ENCODE results near the gene KLHL21.
"Not testable (repeated sequence)": the region's sequence is repeated elsewhere in the genome, so short reads cannot be mapped to it uniquely, and the experiment has no call there.

Gene KLHL21

DNA sequence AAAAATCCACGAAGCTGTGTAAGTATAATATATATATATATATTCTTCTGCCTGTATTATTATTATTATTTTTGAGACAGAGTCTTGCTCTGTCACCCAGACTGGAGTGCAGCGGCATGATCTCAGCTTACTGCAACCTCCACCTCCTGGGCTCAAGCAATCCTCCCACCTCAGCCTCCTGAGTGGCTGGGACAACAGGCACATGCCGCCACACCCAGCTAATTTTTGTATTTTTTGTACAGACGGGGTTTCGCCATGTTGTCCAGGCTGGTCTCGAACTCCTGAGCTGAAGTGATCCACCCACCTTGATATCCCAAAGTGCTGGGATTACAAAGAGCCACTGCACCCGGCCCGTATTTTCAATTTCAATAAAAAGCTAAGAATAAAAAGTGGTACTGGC lies 2.7 kb downstream of the KLHL21 start:
- not testable (repeated sequence) for DNase-seq (ENCODE audit: low read depth, low spot score)

DNA sequence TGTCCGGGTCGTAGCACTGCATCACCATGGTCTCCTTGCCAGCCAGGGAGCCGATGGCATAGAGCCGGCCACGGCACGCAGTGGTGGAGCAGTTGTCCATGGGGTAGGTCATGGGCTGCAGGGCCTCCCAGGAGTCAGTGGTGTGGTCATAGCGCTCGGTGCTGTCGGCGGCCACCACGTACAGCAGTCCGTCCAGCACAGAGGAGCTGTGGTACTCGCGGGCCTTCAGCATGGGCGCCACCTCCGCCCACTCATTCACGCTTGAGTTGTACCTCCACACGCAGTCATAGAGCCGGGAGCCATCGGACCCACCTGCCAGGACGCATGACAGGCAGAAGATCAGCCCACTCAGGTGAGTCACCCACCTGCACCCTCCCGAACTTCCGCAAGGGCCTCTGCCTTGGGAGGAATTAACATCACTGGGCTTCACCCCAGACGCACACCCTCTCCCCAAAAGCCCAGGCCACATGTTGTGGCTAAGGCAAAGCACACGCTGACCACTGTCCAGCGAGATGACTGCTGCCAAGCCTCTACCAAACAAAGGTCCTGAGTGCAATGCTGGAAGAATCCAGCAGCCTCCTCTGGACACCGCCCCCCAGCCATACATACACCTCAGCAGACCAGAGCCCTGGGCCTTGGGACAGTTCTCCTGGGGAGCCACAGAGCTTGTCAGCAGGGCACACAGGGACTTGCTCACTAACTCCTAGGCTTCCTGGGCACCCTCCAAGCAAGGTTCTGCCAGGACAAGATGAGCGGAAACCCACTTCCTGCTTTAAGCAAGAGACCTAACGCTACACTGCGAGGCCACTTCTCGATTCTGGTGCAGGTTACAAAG lies 3.3 kb downstream of the KLHL21 start:
- DNase-seq (ENCODE audit: low read depth, low spot score), result no peak

DNA sequence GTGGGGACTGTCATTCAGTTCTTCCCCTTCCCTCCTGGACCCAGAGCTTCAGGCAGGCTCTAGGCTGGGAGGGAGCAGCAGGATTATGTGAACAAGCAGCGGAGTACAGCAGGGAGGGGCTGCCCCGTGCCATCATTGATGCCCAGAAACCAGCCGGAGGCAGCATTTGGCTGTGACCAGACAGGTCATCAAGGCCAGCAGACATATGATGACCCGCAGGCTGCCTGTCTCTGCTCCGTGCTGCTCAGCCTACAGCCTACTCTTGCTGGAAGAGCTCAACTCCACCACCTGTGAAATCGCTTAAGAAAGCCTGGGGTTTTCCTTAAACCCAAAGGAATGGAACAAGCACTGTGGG lies 4.9 kb downstream of the KLHL21 start:
- peak; percentile 51 for DNase-seq (ENCODE audit: low read depth, low spot score)

DNA sequence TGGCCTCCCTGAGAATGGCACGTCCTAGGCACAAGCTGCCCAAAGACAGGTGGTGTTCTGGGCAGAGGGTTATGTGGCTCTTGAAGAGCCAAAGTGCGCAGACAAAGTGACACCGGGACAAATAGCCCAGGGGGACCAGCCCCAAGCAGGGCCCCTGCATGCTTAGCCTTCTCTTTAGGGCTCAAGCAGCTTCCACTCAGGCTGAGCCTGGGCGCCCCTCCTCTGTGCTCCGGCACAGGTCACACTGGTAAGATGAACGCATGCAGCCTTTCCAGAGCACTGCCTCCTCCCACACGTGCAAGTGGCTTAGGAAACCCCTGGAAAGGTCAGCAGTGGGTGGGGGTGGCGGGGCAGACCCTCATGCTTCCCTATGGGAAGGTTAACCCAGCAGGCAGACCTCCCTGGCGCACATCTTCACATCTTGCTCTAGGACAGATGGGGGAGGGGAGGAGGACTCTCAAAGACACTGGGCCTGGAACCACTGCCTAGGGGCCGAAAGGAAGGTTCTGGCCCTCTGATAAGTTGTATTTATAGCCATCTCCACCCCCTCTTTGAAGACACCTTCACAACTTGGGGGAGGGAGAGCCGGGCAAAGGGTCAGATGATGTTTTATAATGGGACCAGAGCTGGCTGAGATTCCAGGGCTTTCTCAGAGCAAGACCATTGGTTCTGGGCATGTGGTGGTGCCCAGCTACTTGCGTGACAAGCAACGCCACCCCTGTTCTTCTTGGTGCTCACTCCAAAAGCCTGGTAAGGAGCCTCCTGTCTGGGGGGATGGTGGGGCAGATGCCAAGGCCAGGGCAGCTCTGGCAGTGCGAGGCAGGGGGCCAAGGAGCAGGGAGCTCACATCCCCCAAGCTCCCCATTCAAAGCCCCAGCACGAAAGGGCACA lies 5.5 kb downstream of the KLHL21 start:
- DNase-seq (ENCODE audit: low read depth, low spot score), result peak; percentile 80

DNA sequence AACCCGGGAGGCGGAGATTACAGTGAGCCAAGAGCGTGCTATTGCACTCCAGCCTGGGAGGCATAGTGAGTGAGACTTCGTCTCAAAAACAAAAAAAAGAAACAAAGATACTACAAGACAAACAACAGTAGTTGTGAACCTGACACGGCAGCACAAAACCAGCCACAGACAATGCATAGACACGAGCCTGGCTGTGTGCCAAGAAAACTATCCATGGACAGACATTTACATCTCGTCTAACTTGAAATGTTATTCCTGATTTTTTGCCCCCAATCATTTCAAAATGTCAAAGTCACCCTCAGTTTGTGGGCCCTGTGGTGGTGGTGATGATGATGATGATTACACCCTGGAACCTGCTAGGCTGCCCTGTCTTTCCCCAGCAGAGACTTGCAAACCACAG lies 6.3 kb downstream of the KLHL21 start:
- DNase-seq (ENCODE audit: low read depth, low spot score), result no peak

DNA sequence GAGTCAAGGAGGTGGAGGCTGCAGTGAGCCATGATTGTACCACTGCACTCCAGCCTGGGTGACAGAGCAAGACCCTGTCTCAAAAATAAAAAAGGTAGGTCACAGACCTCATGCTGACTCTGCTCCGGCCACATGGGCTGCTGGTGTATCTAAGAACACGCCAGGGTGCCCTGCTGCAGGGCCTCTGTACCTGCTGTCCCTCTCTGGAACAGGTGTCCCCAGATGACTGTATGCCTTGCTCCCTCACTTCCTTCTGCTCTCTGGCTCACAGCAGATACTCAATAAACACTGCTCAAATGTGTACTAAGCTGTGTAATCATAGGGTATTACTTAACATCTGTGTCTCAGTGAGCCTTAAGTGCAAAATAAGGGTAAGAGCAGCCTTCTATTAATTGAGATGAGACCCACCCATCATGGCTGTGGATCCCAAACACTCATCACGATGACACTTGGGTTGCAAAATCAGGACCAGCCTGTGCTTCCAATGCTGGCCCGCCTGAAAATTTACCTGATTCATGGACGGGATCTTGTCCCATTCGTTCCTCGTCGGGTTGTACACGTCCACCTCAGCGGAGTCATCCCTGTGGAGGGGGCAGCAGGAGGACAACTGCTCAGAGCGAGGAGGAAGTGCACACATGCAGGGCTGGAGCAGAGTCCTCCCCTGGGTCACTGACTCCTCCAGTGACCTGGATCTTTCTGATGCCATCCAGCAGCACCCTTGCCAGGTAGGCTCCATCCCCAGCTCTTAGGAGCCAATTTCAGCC lies 7.5 kb downstream of the KLHL21 start:
- no peak for DNase-seq (ENCODE audit: low read depth, low spot score)

DNA sequence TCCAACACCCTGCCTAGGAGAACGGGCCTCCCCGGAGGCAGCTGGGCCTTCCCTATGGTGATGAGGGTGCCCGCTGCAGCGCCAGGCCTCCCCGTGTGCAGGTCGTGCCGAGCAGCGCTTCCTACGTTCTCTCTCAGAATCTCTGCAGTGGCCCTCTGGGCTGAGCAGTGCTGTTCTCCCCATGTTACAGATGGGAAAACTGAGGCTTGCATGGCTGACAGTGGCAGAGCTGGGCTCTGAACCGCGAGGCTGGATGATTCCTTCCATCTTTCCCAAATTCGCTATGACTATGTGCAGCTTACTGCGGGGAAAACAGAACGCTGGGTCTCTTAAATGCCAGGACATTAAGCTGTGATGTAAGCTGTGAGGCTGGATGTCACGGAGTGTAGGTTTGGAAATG lies 8.9 kb downstream of the KLHL21 start:
- no peak for DNase-seq (ENCODE audit: low read depth, low spot score)

DNA sequence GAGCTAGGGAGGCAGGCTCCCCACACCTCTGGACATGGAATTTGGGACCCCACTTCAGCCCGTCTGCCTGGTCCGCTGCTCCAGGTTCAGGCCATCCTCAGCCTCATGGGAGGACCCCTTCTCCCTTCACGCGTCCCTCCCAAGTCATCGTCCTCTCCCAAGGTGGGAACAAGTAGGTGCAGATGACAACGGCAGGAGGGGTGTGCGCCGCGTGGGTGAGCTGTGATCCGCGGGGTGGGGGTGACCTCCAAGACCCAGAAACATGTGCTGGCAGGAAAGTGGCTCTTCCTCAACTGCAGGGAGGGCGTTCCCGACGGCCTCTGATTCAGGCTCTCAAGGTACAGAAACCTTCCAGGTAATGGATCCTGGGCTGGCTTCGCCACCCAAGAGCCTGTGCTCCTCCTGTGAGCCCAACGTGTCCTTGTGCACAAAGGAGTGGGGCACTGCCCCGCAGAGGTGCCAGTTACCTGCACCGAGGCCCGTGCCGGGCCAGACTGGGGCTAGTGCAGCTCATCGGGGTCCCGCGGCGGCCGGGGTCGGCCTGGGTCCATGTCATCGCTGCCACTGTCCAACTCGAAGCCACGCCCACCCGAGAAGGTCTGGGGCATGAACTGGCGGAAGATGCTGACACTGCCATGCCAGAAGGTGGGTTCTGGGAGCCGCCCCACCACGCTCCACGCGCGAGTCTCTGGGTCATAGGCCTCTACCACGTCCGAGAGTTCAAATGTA lies 9.6 kb downstream of the KLHL21 start:
- DNase-seq (ENCODE audit: low read depth, low spot score), result no peak

DNA sequence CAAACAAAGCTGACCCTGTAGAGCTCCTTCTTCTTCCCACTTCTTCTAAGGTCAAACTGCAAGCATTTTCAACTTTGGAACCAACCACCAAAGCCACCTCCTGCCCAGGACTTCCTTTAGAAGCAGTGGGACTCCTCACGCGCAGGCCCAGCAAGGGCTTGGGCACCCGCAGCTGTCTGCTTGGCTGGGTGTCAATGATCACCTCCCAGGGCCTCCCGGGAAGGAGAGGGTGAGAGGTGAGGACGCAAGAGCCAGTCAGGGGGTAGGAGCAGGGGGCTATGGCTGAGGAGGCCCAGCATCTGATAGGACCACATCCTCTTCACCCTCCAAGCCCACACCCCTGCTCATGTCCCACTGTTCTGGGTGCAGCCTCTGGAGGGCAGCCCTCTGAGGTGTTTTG lies 10.2 kb downstream of the KLHL21 start:
- DNase-seq (ENCODE audit: low read depth, low spot score), result no peak

DNA sequence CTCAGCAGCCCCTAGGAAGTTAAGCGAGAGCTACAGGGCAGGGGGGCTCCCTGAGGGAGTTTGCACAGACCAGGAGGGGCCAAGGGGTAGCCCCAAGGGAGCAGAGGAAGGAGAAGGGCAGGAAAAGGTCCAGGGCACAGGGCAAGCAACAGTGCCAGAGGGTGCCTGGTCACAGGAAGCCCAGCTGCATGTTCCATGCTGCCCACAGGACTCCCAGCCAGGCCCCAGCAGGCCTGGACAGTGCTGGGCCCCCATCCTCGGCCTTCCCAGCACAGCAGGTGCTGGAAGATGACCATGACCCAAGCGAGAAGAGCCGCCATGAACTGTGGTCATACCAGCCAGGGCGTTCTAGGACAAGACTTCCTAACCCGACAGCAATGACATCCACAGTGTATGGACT lies 11.0 kb downstream of the KLHL21 start:
- no peak for DNase-seq (ENCODE audit: low read depth, low spot score)

DNA sequence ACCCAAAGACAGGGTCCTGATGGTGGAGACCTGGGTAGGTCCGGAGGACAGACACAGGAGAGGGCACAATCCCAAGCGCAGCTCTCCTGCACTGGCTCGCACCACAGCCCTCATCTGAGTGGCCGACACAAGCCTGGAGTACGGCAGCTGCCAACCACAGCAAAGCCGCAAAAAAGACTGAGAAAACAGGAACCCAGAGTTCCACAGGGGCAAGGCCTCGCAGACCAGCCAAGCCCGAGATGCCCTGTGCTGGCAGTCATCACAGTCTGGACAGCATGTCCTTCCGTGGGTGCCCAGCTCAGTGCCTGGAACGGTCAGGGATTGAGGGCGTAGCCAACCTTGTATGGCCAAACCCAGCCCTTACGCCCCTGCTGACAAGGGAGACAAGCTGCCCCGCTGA lies 11.4 kb downstream of the KLHL21 start:
- no peak for DNase-seq (ENCODE audit: low read depth, low spot score)

DNA sequence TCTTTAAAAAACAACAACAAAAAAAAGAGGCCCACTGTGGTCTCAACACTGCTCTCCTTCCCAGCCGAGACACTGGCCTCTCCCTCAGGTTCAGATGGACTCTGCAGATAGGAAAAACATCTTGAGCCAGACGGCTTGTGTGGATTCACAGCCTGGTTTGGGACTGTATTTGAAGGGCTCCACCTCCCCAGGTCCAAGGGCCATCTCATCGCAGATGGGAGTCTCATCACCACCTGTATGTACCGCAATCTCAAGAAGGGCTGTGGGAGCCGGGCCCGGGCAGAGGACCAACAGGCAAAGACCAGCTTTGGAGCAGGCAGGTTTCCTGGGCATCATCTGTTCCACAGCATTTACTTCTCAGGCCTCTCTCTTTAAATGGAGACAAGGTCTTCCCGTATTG lies 12.6 kb downstream of the KLHL21 start:
- DNase-seq (ENCODE audit: low read depth, low spot score), result no peak

DNA sequence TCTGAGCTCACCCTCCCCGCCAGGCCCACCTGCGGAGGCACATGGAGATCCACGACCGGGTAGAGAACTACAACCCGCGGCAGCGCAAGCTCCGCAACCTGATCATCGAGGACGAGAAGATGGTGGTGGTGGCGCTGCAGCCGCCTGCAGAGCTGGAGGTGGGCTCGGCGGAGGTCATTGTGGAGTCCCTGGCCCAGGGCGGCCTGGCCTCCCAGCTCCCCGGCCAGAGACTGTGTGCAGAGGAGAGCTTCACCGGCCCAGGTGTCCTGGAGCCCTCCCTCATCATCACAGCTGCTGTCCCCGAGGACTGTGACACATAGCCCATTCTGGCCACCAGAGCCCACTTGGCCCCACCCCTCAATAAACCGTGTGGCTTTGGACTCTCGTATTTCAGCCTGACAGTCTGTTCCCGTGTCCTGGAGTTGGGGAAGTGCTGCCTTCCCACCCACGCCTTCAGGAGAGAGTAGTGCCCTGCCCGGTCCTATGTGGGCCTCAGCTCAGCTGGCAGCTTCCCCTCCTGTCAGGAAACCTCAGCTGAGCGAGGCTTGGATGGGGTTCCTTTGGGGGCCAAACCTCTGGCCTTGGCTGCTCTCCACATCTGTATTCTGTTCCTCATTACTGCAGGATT lies 13.7 kb downstream of the KLHL21 start:
- DNase-seq (ENCODE audit: low read depth, low spot score), result no peak

DNA sequence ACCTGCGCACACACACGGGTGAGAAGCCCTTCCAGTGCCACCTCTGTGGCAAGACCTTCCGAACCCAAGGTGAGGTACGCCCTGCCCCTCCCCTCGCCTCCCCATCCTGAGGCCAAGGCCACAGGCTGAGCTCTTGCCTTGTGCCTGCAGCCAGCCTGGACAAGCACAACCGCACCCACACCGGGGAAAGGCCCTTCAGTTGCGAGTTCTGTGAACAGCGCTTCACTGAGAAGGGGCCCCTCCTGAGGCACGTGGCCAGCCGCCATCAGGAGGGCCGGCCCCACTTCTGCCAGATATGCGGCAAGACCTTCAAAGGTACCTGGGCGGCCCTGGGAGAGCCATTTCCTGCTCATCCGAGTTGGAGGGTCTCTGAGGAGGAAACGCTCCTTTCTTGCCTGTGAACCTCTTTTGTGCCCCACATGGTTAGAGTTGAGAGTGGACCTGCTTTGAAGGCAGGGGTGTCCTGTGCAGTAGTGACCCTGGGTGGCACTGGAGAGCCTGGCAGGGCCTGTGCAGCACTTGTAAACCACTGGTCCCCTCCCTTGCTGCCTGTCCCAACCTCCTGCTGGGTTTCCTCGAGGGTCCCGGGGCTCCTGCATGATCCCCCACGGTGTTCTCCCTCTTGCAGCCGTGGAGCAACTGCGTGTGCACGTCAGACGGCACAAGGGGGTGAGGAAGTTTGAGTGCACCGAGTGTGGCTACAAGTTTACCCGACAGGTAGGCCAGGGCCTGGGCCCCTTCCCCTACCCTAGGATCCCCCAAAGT lies 14.4 kb downstream of the KLHL21 start:
- no peak for DNase-seq (ENCODE audit: low read depth, low spot score)

DNA sequence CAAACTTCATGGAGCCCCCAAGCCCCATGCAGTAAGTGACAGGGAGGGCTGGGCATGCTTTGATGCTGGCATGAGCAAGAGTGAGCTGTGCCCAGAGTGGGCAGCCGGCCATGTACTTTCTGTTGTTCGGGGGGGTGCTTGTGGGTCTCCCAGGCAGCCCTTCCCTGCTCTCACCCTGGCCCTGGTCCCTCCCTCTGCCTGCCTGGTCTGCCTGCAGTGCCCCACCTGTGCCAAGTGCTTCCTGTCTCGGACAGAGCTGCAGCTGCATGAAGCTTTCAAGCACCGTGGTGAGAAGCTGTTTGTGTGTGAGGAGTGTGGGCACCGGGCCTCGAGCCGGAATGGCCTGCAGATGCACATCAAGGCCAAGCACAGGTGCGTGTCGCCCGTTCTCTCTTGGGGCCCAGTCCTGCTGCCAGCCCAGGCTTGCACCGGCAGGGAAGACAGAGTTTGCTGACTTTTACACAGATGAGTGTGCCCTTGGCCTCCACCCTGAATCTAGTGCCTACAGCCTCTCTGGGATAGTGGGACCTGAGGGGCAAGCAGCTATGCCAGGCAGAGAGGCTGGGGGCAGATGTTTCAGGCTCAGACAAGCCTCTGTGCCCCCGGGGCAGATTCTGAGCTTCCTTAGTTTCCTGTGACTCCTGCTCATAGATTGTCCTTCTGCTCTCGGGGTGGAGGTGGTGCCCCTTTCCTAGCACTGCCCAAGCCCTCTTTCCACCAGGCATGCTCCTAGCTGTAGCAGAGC lies 15.2 kb downstream of the KLHL21 start:
- no peak for DNase-seq (ENCODE audit: low read depth, low spot score)

DNA sequence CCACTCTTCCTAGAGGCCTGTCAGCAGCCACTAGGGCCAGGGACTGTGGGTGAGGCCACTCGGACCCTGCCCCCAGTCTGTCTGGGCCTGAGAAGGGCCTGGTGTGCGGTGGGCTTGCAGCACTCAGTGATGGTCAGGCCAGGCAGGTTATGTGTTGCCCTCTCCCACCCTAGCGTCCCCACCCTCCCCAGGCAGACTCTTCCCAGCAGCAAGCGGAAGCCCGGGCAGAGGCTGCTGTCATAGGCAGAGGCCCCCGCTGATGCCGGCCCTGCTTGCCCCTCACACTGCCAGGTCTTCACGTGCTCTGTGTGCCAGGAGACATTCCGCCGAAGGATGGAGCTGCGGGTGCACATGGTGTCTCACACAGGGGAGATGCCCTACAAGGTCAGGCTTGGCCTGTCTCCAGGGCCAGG lies 16.3 kb downstream of the KLHL21 start:
- no peak for DNase-seq (ENCODE audit: low read depth, low spot score)

DNA sequence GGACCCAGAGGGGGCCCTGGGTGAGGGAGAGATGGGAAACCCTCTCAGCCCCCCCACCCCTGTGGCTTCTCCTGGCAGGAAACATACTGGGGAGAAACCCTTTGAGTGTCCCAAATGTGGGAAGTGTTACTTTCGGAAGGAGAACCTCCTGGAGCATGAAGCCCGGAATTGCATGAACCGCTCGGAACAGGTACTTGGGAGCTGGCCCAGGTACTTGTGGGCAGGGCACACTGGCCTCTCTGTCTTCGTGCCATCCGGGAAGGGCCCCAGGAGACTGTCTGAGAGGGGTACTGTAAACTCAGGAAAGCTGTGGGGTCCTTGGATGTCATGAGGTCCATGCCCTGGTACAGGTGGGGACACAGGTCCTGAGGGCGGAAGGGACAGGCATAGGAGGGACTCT lies 16.8 kb downstream of the KLHL21 start:
- no peak for DNase-seq (ENCODE audit: low read depth, low spot score)

DNA sequence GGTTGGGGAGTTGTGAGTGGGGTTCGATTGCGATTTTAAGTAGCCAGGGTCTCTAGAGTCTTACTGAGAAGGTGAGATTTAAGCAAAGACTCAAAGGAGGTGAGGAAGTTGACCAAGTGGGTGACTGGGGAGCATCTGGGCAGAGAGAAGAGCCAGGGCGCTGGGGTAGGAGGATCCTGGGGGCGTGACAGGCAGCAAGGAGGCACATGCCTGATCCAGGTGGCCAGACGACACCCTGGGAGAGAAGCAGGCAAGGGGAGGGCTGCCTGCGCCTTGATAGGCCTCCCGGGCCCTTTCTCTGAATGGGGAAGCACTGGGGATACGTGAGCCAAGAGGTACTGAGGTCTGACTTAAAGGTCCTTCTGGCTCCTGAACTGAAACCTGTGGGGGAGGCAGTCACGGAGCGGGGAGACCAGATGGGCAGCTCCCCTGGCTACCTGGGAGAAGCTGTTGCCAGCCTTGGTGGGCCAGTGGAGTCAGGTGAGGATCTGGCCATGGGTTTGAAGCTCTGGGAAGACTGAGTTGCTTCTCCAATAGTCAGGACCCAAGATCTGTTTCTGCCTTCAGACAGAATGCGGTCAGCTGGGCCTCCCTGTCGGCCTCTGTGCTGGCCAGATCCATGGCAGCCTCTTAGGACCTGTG lies 17.5 kb downstream of the KLHL21 start:
- no peak for DNase-seq (ENCODE audit: low read depth, low spot score)
